Caki2 (cell line): ENCODE data around the gene THBS3. TPM values are rescaled to one million over a fixed set of nuclear protein-coding genes. Genes with fewer than 3 reads are reported as not detected.
"Not testable (repeated sequence)": the region's sequence is repeated elsewhere in the genome, so short reads cannot be mapped to it uniquely, and the experiment has no call there.

Experiments used
- DNase-seq: peaks from one replicate; pipeline ENCODE4 v3.0.0-alpha.2; 2015; ENCODE audit warnings: low read depth
- in situ Hi-C: cut with HindIII; loops from 2 replicates; pipeline ENCODE4 v1.10.0; 2016; ENCODE audit warnings: low sequenced_read_pairs, low pct_unique_long_range_greater_than_20kb, mixed read lengths
- total RNA-seq: library from RNA; depleted of rRNA; stranded (reverse); fragments of >200 nt; shearing (Covaris generic); gene quantifications from 2 replicates; pipeline ENCODE4 v1.2.3, GENCODE V29; 2014; ENCODE audit warnings: low replicate concordance; rRNA removed

The THBS3 gene
- 20.5 and 28.3 TPM in 2 replicates for total RNA-seq

GRCh38 chr1:155207806-155208540 is at the start of gene THBS3:
Gene THBS3 (minus strand): TSS chr1:155207897. CDS start chr1:155207876, 21 bp downstream.
- no peak for DNase-seq
- in situ Hi-C loops, result no loop called here

- DNase-seq, result peak; percentile 16
- in situ Hi-C loops, result no loop called here
Measured at GRCh38 chr1:155256058-155256852, 48.6 kb upstream of the THBS3 start.

GRCh38 chr1:155255243-155256007 is 47.7 kb upstream of the THBS3 start, which contains the start of gene ENTREP3:
Gene ENTREP3 (minus strand): TSS chr1:155255483. CDS start chr1:155254877, 606 bp downstream.
- peak; percentile 80 for DNase-seq
- in situ Hi-C loops, result no loop called here

DNA sequence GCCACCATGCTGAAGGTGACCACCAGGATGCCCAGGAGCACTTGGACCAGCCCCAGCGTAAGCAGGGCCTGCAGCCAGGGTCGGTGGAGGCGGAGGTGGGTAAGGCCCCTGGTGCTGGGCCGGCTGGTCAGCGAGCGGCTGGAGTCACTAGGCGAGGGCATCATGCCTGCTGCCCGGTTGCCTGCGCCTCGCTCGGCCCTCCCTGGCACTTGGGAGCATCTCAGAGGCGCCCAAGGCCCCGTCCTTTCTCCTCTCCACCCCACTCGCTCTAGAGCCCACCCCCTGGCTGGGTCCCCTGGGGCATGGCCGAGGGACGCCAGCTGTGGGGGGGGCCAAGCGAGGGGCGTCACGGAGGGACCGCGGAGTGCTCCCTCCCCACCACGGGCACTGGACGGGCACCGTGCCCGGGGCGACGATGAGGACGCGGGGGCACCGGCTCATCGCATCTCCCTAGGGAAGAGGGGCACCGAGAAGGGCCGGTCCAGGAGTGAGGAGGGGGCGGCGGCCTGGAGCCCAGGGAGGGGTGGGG is 47.1 kb upstream of the THBS3 start:
- peak; percentile 22 for DNase-seq
- in situ Hi-C loops, result no loop called here

DNA sequence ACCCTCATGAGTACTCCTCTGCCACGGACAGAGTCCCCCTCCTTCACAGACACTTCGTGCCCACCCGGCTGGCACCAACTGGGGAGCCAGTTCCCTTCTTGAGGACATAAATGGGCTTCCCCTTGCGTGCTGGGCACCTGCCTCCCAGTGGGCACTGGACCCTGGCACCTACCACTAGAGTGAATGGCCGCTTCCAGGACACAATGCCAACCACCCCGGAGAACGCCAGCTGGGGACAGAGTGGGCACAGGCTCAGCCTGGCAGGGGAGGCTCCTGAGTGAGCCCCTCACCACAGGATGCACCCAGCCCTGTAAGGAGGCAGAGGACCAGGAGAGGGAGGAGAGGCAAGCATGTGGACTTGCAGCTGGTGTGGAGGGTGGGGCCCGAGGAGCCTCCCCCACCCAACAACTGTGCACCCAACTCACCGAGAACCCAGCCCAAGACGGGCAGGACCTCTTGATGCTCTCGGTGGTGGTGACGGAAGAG is 46.6 kb upstream of the THBS3 start:
- in situ Hi-C loops, result no loop called here
- no peak for DNase-seq

GRCh38 chr1:155253797-155254196 is 46.1 kb upstream of the THBS3 start:
- DNase-seq, result no peak
- in situ Hi-C loops, result no loop called here

DNA sequence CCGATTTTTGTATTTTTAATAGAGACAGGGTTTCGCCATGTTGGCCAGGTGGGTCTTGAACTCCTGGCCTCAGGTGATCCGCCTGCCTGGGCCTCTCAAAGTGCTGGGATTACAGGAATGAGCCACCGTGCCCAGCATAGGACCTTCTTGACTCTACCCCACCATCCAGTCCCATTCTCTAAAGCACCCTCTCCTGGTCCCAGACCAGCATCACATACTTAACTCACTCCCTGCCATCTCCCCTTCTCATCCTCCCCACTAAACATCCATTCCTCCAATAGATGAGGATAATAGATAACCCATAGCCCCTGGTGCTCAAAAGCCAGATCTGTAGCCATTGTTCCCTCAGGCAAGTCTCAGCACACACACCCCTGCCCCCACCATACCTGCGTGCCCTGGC is 45.5 kb upstream of the THBS3 start:
- DNase-seq, result no peak
- in situ Hi-C loops, result no loop called here

DNA sequence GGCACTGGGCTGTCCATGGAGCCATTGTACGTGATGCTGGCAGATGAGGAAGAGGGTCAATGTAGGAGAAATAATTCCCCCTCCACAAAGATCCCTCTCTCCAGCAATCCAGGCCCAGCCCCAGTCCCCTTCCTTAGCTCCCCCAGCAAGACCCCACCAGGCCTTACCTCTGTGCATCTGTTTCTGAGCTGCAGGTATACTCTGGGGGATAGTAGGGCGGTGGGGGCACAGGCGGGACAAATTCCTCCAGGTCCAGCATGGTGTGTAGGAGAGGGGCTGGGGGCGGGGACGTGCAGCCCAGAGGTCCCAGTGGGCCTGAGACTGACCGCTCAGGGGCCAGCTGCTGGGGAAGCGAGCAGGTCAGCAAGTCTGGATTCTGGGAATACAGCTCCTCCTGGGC is 43.9 kb upstream of the THBS3 start:
- no peak for DNase-seq
- in situ Hi-C loops, result no loop called here

GRCh38 chr1:155250633-155251449 is 43.1 kb upstream of the THBS3 start:
- peak; percentile 71 for DNase-seq
- in situ Hi-C loops, result no loop called here

DNA sequence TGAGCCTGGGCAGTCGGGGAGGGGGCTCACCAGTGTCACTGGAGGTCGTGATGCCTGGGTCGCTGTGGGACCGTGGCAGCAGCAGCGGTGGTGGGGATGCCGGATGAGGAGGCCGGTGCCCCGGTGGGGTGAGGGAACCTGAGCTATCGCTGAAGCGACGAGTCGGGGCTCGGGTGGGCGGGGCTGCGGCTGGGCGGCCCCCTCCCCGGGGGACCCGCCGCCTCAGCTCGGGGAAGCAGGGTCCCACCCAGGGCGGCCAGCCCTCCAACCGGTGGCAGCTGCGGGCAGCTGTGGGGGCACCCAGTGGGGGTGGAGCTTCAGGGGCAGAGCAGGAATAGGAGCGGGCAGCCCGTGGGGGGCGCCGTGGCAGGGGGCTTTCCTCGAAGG is 42.5 kb upstream of the THBS3 start:
- no peak for DNase-seq
- in situ Hi-C loops, result no loop called here

GRCh38 chr1:155247667-155248553 is 40.2 kb upstream of the THBS3 start:
- in situ Hi-C loops, result no loop called here

GRCh38 chr1:155246796-155247195 is 39.1 kb upstream of the THBS3 start:
- DNase-seq, in situ Hi-C loops: not testable (repeated sequence)

More at GRCh38 chr1:155247667-155248553, 40.2 kb upstream of the THBS3 start:
- no peak for DNase-seq

- DNase-seq, result no peak
- in situ Hi-C loops, result no loop called here
Measured at GRCh38 chr1:155245163-155245524, 37.4 kb upstream of the THBS3 start.

DNA sequence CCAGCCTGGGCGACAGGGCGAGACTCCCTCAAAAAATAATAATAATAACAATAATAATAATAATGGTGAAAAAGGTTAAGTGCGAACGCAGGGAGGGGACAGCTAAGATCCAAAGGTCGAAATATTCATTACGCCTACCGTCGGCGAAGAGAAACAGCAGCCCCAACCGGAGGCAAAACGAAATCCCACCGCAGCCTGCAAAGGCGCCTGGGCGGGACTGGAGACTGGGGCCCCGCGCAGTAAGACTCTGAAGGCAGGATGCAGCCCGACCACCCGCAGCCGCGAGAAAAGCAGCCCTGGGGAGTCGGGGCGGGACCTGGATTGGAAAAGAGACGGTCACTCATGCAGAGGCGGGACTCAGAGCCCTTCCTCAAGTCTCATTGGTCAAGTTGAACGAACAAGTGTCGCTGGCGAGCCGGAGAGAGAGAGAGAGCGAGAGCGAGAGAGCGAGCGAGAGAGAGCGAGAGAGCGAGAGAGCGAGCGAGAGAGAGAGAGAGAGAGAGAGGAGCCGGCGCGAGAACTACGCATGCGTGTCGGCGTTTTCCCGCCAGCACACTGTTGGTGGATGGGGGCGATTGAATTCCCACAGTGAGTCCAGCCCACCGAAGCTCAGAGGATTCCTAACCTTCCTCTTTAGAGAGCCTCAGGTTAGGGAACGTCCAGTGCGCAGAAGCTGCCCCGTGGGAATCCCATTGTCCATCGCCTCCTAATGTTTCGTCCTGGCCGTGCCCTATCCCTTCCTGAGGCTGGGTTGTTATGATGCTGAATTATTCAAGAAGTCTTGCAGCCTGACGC is 36.9 kb upstream of the THBS3 start:
- peak; percentile 99 for DNase-seq
- in situ Hi-C loops, result no loop called here

DNA sequence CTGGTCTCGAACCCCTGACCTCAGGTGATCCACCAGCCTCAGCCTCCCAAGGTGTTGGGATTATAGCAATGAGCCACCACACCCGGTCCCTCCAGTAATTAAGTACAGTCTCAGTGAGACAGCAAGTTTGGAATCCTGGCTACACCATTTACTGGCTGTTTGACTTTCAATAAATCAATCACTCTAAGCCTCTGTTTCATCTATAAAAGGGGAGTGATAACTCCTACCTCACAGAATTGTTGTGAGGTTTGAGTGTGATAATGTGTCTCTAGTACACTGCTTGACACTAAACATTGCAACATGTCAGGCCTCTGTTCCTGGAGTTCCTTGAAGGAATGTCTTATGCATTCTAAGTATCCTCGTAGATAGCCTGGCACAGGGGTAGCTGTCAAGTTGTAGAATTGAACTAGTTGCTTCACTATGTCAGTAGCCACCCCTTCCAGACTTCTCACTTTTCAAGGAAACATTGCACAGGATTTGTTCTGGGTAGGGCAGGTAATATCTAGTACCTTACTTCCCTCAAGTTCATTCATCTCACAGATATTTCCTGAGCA is 35.2 kb upstream of the THBS3 start:
- in situ Hi-C loops, result no loop called here
- no peak for DNase-seq

DNA sequence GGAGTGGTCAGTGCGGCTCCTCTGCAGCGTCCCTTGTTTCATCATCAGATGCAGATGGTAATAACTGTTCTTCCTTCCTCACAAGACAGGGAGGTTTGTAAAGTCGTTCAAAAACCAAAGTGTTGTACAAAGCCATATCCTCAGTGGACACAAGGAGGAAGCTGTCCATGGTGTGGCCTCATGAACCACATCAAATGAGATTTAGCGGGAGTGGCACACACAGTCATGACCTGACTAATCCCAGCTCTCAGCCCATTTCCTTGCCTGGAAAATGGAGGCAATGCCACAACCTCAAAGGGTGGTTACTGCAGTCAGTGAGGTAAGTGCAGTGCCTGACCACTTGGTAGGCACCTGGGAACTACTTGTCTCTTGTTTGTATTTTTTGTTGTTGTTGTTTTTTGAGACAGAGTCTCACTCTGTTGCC is 34.2 kb upstream of the THBS3 start:
- DNase-seq, result no peak
- in situ Hi-C loops, result no loop called here
